Measurements from ENCODE around the gene DIP2A. TPM values are rescaled to one million over a fixed set of nuclear protein-coding genes. Genes with fewer than 3 reads are reported as not detected.

The DIP2A gene
- total and polyA plus RNA-seq, 2 experiments from 2014 or later, result 18.5 to 36.3 TPM

DNA sequence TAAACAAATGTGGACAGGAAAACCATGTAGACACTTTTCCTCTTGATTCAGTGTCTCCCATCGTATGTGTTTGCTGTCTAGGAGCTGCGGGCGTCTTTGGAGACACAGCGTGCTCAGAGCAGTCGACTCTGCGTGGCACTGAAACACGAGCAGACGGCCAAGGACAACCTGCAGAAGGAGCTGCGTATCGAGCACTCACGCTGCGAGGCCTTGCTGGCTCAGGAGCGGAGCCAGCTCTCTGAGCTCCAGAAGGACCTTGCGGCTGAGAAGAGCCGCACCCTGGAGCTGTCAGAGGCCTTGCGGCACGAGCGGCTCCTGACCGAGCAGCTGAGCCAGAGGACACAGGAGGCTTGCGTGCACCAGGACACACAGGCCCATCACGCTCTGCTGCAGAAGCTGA, 27.2 kb upstream of the DIP2A start:
- Histone ChIP-seq H3K27me3 (ENCODE audit: insufficient read depth) (no peaks in the 10 kb centered on the region), H2AFZ (no peak overlapping the region), H3F3A (replicated peaks; ENCODE audit: low read depth) (no peaks in the 10 kb centered on the region), H3K36me3 (ENCODE audit: insufficient read depth) (peaks cover 3% of the 10 kb centered on the region; the same call in 1 of the 2 replicates), H3K27ac (ENCODE audit: low read depth) (no peak overlapping the region), H3K4me3 (no peak overlapping the region), H3K79me2 (replicated peaks; ENCODE audit: insufficient read depth) (no peaks in the 10 kb centered on the region; the same call in 1 of the 2 replicates), H3K4me1 (ENCODE audit: insufficient read depth) (no peaks in the 10 kb centered on the region), H4K20me1 (replicated peaks; ENCODE audit: insufficient read depth) (no peaks in the 10 kb centered on the region), H3K9me2 (ENCODE audit: insufficient read depth) (no peaks in the 10 kb centered on the region), H3K4me2 (no peak overlapping the region)
- Mint-ChIP-seq H3K36me3 (ENCODE audit: low read depth) (peaks cover 53% of the 10 kb centered on the region), H3K9me3 (no peaks in the 10 kb centered on the region), H3K27ac (no peak overlapping the region), H3K27me3 (ENCODE audit: insufficient read depth, low read depth, poor library complexity) (peaks cover 5% of the 10 kb centered on the region), H3K4me1 (no peaks in the 10 kb centered on the region), H3K4me3 (no peak overlapping the region)
- no peak for DNase-seq (ENCODE audit: low spot score)
- TF ChIP-seq STAT1 (IDR thresholded peaks at IDR 0.05; ENCODE audit: unreplicated experiment) (no peak), CREB1 (CRISPR knock-in tag; IDR thresholded peaks at IDR 0.05; ENCODE audit: low read depth) (no peak), NANOG (IDR thresholded peaks at IDR 0.05; ENCODE audit: borderline replicate concordance) (no peak), JUNB (IDR thresholded peaks at IDR 0.05; ENCODE audit: unreplicated experiment) (no peak), ZNF331 (CRISPR knock-in tag; IDR thresholded peaks at IDR 0.05; ENCODE audit: low read depth) (no peak)
- TF ChIP-seq, protein P1, sequence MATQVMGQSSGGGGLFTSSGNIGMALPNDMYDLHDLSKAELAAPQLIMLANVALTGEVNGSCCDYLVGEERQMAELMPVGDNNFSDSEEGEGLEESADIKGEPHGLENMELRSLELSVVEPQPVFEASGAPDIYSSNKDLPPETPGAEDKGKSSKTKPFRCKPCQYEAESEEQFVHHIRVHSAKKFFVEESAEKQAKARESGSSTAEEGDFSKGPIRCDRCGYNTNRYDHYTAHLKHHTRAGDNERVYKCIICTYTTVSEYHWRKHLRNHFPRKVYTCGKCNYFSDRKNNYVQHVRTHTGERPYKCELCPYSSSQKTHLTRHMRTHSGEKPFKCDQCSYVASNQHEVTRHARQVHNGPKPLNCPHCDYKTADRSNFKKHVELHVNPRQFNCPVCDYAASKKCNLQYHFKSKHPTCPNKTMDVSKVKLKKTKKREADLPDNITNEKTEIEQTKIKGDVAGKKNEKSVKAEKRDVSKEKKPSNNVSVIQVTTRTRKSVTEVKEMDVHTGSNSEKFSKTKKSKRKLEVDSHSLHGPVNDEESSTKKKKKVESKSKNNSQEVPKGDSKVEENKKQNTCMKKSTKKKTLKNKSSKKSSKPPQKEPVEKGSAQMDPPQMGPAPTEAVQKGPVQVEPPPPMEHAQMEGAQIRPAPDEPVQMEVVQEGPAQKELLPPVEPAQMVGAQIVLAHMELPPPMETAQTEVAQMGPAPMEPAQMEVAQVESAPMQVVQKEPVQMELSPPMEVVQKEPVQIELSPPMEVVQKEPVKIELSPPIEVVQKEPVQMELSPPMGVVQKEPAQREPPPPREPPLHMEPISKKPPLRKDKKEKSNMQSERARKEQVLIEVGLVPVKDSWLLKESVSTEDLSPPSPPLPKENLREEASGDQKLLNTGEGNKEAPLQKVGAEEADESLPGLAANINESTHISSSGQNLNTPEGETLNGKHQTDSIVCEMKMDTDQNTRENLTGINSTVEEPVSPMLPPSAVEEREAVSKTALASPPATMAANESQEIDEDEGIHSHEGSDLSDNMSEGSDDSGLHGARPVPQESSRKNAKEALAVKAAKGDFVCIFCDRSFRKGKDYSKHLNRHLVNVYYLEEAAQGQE (IDR thresholded peaks at IDR 0.05; ENCODE audit: unreplicated experiment), result no peak
- TF ChIP-seq, protein P2, sequence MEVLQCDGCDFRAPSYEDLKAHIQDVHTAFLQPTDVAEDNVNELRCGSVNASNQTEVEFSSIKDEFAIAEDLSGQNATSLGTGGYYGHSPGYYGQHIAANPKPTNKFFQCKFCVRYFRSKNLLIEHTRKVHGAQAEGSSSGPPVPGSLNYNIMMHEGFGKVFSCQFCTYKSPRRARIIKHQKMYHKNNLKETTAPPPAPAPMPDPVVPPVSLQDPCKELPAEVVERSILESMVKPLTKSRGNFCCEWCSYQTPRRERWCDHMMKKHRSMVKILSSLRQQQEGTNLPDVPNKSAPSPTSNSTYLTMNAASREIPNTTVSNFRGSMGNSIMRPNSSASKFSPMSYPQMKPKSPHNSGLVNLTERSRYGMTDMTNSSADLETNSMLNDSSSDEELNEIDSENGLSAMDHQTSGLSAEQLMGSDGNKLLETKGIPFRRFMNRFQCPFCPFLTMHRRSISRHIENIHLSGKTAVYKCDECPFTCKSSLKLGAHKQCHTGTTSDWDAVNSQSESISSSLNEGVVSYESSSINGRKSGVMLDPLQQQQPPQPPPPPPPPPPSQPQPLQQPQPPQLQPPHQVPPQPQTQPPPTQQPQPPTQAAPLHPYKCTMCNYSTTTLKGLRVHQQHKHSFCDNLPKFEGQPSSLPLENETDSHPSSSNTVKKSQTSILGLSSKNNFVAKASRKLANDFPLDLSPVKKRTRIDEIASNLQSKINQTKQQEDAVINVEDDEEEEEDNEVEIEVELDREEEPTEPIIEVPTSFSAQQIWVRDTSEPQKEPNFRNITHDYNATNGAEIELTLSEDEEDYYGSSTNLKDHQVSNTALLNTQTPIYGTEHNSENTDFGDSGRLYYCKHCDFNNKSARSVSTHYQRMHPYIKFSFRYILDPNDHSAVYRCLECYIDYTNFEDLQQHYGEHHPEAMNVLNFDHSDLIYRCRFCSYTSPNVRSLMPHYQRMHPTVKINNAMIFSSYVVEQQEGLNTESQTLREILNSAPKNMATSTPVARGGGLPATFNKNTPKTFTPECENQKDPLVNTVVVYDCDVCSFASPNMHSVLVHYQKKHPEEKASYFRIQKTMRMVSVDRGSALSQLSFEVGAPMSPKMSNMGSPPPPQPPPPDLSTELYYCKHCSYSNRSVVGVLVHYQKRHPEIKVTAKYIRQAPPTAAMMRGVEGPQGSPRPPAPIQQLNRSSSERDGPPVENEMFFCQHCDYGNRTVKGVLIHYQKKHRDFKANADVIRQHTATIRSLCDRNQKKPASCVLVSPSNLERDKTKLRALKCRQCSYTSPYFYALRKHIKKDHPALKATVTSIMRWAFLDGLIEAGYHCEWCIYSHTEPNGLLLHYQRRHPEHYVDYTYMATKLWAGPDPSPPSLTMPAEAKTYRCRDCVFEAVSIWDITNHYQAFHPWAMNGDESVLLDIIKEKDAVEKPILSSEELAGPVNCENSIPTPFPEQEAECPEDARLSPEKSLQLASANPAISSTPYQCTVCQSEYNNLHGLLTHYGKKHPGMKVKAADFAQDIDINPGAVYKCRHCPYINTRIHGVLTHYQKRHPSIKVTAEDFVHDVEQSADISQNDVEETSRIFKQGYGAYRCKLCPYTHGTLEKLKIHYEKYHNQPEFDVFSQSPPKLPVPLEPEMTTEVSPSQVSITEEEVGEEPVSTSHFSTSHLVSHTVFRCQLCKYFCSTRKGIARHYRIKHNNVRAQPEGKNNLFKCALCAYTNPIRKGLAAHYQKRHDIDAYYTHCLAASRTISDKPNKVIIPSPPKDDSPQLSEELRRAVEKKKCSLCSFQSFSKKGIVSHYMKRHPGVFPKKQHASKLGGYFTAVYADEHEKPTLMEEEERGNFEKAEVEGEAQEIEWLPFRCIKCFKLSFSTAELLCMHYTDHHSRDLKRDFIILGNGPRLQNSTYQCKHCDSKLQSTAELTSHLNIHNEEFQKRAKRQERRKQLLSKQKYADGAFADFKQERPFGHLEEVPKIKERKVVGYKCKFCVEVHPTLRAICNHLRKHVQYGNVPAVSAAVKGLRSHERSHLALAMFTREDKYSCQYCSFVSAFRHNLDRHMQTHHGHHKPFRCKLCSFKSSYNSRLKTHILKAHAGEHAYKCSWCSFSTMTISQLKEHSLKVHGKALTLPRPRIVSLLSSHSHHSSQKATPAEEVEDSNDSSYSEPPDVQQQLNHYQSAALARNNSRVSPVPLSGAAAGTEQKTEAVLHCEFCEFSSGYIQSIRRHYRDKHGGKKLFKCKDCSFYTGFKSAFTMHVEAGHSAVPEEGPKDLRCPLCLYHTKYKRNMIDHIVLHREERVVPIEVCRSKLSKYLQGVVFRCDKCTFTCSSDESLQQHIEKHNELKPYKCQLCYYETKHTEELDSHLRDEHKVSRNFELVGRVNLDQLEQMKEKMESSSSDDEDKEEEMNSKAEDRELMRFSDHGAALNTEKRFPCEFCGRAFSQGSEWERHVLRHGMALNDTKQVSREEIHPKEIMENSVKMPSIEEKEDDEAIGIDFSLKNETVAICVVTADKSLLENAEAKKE (CRISPR knock-in tag; IDR thresholded peaks at IDR 0.05), result no peak
- ATAC-seq, result no peak

Data from GM23338 (cell line).